GM10847 (cell line): ENCODE results near the gene UBE2K.

ENCODE experiments used
- POLR2A ChIP-seq: IDR thresholded peaks from 2 replicates; pipeline ENCODE4 v1.6.1; 2011; ENCODE audit not compliant: insufficient read length; ENCODE audit errors: extremely low read depth

UBE2K gene, protein sequence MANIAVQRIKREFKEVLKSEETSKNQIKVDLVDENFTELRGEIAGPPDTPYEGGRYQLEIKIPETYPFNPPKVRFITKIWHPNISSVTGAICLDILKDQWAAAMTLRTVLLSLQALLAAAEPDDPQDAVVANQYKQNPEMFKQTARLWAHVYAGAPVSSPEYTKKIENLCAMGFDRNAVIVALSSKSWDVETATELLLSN

GRCh38 chr4:39697740-39698423 is at the start of gene UBE2K:
UBE2K (plus strand) TSS chr4:39698136; CDS start chr4:39698328, 192 bp downstream.
- peak; percentile 93 for TF ChIP-seq POLR2A

DNA sequence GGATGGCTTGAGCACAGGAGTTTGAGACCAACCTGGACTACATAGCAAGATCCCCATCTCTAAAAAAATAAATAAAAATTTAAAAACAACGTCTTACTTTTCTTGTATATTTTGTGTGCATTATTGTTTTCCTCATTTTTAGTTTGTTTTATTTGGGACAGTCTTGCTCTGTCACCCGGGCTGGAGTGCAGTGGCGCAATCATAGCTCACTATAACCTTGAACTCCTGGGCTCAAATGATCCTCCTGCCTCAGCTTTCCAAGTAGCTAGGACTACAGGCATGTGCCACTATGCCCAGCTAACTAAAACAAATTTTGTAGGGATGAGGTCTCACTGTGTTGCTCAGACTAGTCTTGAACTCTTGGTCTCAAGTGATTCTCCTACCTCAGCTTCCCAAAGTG is 49.7 kb upstream of the UBE2K start:
- no peak for TF ChIP-seq POLR2A

DNA sequence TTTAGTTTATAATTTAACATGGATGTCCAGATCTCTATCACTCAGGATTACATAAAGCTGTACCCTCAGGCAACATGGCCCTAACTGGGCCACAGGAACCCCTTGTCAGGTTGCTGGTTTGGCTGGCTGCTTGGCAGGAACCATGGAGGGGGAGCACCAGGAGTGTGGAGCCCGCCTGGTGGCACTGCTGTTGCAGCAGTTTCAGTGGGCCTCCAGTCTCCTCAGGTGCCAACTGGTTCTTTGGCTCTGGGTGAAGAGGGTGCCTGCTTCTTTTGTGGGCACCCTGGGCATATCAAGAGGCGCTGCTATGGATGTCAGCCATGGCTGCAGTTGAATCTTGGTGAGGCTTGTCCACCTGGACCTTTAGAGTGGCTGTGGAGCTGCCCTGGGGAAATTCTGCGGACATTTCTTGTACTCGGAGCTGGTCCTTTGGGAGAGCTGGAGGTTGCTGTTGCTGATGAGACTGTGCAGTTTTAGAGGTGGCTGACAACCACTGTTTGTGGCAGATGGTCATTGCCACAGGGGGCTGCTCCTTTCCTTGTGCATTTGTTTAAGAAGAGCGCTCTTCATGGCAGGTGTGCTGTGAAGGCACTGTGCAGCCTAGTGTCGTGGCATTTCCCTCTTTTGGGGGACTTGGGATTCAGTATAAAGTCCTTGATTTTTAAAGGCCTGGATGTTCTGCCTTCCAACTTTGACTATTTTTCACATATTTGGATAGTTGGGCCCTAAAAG is 48.9 kb upstream of the UBE2K start:
- no peak for TF ChIP-seq POLR2A

DNA sequence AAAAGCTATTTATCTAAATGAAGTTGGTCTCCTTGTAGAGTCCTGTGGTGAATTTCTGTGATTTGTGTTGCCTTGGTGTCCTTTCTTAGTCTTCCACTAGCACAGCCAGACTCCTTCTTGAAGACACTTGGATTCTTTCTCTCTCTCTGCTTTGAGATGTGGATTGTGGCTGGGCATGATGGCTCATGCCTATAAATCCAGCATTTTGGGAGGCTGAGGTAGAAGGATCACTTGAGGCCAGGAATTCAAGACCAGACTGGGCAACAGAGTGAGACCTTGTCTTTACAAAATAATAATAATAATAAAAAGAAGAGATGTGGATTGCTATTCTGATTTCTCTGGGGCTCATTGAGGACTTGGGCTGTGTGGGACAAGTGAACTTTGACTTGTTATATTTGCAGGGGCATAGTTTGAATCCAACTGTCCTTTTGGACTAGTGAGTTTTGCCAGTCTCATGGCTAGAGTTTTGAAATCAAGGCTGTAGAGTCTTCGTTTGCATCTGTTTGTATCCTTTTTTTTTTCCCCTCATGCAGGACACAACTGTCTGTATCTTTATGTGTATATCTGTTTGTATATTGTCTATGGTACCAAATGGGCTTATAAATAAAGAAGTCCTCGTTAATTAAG is 48.2 kb upstream of the UBE2K start:
- no peak for TF ChIP-seq POLR2A

- no peak for TF ChIP-seq POLR2A
These were observed 42.7 kb upstream of the UBE2K start for GRCh38 chr4:39655211-39655610.

DNA sequence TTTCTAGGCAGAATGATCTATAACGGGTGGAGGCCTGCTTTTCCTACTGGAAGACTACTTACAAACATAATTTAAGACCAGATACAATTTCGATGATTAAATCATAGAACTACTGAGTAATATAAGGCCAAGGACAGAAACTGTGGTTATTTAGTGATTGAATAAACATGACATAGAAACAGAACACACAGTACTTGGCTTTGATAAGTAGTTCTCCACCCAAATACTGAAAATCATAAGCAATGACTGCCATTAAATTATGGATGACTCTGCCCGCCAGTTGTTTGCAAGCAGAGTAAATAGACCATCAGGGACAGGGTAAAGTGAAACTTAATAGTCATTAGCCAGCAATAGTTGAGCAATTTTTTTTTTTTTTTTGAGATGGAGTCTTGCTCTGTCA is 42.1 kb upstream of the UBE2K start:
- no peak for TF ChIP-seq POLR2A

DNA sequence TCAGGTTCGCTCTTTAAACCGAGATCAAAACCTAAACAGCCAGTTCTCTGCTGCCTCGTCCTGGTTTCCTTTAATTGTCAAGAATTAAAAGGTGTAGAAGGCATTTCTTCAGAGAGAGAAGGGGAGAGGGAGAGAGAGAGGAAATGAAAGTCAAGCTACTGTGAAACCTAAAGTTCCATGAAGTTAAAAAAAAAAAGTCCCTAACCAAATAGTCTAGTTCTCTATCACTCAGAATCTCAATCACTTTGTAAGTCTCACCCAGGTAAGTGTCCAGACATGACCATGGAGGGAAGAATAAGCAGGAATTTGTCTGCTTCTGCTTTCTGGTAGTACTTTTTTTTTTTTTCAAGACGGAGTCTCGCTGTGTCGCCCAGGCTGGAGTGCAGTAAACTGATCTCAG is 40.5 kb upstream of the UBE2K start:
- no peak for TF ChIP-seq POLR2A

DNA sequence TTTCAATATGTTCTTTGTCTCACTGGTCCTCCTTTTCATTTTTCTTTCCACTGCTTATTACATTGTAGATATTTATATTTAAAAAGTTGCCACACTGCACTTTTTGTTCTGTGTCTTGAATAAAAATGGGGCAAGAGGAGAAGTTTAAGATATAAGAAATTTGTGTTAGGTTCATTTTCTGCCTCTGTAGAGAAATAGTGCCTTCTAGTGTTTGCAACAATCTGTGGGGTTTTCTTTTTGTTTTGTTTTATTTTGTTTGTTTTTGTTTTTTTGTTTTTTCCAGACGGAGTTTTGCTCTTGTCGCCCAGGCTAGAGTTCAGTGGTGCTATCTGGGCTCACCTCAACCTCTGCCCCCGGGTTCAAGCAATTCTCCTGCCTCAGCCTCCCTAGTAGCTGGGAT is 39.2 kb upstream of the UBE2K start:
- no peak for TF ChIP-seq POLR2A

DNA sequence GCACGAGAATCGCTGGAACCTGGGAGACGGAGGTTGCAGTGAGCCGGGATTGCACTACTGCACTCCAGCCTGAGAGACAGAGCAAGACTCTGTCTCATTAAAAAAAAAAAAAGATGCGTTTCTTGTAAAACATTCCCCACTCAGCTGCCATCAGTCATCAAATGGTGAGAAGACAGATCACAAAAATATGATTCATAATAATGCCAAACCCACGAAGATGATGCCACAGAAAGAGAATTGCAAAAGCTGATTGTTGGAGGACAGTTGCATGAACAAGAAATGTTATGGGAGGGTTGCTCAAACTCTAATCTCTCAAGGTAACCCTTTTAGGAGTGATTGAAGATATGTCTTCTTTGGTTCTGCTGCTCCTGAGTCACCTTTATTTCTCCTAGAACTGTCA is 37.9 kb upstream of the UBE2K start:
- TF ChIP-seq POLR2A = no peak

DNA sequence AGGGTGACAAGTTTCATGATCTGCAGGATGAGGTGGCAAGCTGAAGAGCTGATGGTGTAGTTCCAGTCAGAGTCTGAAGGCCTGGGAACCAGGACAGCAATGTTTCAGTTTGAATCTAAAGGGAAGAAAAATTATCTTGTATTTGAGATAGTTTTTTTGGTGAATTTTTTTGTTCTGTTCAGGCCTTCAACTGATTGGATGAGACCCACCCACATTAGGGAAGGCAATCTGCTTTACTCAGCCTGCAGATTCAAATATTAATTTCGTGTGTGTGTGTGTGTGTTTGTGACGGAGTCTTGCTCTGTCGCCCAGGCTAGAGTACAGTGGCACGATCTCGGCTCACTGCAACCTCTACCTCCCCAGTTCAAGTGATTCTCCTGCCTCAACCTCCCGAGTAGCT is 37.2 kb upstream of the UBE2K start:
- TF ChIP-seq POLR2A = no peak

- no peak for TF ChIP-seq POLR2A
These were observed 35.3 kb upstream of the UBE2K start for GRCh38 chr4:39662683-39663082.

DNA sequence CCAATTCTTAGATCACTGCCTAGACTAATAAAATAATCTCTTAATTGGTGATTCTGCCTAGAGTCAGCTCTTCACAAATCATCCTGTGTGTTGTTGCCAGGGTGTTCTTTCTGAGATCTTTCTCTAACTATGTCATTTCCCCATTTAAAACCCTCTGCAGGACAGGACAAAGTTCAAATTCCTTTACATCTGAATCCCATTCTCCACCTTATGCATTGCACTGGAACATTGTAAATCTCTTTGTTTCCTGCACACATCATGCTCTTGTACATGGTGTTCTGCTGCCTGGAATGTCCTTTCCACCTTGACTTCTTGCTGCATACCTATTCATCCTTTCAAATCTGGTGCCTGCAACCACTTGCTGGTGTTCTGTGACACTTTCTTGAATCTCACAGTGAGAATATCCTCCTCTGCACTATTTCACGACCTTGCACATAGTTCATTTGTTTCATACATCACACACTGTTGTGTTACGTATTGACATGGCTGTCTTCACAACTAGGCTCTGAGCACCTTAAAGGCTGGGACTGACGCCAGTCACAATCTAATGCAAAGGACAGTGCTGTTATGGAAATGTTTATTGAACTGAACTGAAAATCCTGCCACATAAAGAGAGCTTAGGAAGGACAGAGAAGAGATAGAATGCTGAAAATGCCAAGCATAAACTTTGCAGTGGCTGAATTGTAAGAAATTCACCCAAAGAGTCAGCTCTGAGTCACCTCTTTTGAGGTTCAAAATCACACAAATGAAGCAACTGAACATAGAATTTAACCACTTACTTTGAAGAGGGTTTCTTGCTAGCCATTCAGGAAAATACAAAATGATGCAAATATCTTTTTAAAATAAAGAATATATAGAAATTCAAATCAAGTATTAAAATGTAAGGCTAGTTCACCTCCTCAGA is 32.9 kb upstream of the UBE2K start:
- TF ChIP-seq POLR2A = no peak

- no peak for TF ChIP-seq POLR2A
These were observed 30.2 kb upstream of the UBE2K start for GRCh38 chr4:39667706-39668105.

GRCh38 chr4:39668887-39669286 is 29.0 kb upstream of the UBE2K start:
- TF ChIP-seq POLR2A = no peak

GRCh38 chr4:39682138-39682537 is 15.8 kb upstream of the UBE2K start:
- no peak for TF ChIP-seq POLR2A
